Smooth muscle cell (in vitro differentiated cells): ENCODE data around the gene BMPR1B. TPM values are rescaled to one million over a fixed set of nuclear protein-coding genes. Genes with fewer than 3 reads are reported as not detected.

ENCODE experiments used
- DNase-seq: peaks from one replicate; lab custom pipeline; 2025; ENCODE audit not compliant: unreplicated experiment; lab: John Stamatoyannopoulos, UW
- H2AFZ ChIP-seq: fragments of 200-600 bp; sonication (generic); 2 replicates; pipeline ENCODE4 v1.6.0; 2016; ENCODE audit warnings: antibody characterized with exemption, low read depth, mild to moderate bottlenecking
- H3F3A ChIP-seq: fragments of 200-600 bp; sonication (generic); 2 replicates; pipeline ENCODE4 v1.6.0; 2017; ENCODE audit warnings: antibody characterized with exemption, low read depth
- H3K27ac ChIP-seq: fragments of 200-600 bp; sonication (generic); 2 replicates; pipeline ENCODE4 v1.5.1; 2016; ENCODE audit warnings: low read depth, mild to moderate bottlenecking
- H3K27me3 ChIP-seq: fragments of 200-600 bp; sonication (generic); 2 replicates; pipeline ENCODE4 v1.6.1; 2016; ENCODE audit warnings: low read depth, mild to moderate bottlenecking
- H3K36me3 ChIP-seq: fragments of 200-600 bp; sonication (generic); 2 replicates; pipeline ENCODE4 v1.5.1; 2016; ENCODE audit warnings: low read depth
- H3K4me1 ChIP-seq: fragments of 200-600 bp; sonication (generic); 2 replicates; pipeline ENCODE4 v1.5.1; 2016; ENCODE audit warnings: low read depth
- H3K4me2 ChIP-seq: fragments of 200-600 bp; sonication (generic); 2 replicates; pipeline ENCODE4 v1.6.0; 2016; ENCODE audit warnings: mild to moderate bottlenecking
- H3K4me3 ChIP-seq: fragments of 200-600 bp; sonication (generic); 2 replicates; pipeline ENCODE4 v1.5.1; 2016; ENCODE audit warnings: mild to moderate bottlenecking
- H3K79me2 ChIP-seq: fragments of 200-600 bp; sonication (generic); 2 replicates; pipeline ENCODE4 v1.6.0; 2016; ENCODE audit warnings: low read depth, mild to moderate bottlenecking
- H3K9ac ChIP-seq: fragments of 200-600 bp; sonication (generic); 2 replicates; pipeline ENCODE4 v1.6.0; 2016; ENCODE audit warnings: low read depth
- H3K9me3 ChIP-seq: fragments of 200-600 bp; sonication (generic); replicated peaks from 2 replicates; pipeline ENCODE4 v1.5.1; 2016; ENCODE audit warnings: low read depth
- H4K20me1 ChIP-seq: fragments of 200-600 bp; sonication (generic); 2 replicates; pipeline ENCODE4 v1.6.0; 2016; ENCODE audit warnings: low read depth
- WGBS: methylation state at CpG from one replicate; pipeline ENCODE4 v1.1.7; 2016; ENCODE audit warnings: low lambda C conversion rate; 5-methylcytosine and 5-hydroxymethylcytosine counted together
- polyA plus RNA-seq: library from polyadenylated mRNA; unstranded; fragments of >200 nt; fragmentation: Nextera tagmentation; extraction: Ambion mirVana; gene quantifications from 2 replicates; pipeline ENCODE4 v1.2.1, GENCODE V29; 2016
- total RNA-seq: library from RNA; depleted of rRNA; stranded (reverse); fragments of >200 nt; gene quantifications from 2 replicates; pipeline ENCODE4 v1.2.3, GENCODE V29; 2014
- TF ChIP-seq, protein P1 (sequence below): fragments of 200-600 bp; sonication (generic); IDR thresholded peaks from 2 replicates; pipeline ENCODE4 v1.5.1; 2017; ENCODE audit warnings: borderline replicate concordance, mild to moderate bottlenecking, antibody characterized with exemption; ENCODE audit not compliant: insufficient read depth, poor library complexity, severe bottlenecking

BMPR1B gene
- total and polyA plus RNA-seq, 2 experiments from 2014 or later = 0.03 to 1.2 TPM

DNA sequence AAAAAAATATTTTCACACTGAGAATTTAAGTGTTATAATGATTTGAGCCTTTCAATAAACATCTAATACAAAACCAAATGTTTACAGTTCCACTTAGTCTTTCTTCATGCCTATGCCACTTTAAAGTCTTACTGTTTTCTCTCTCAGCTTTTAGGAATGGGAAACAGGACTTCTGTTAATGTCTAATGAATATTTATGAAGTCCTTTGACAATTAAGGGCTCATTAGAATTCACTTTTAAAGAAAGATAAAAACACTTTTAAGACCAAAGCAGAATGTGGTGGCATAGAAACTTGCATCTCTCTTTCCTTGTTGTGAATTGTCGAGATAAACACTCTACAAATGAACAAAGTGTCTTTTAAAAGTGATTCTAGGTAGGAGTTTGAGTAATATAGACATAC, 315.9 kb downstream of the BMPR1B start:
- no peak for DNase-seq
- Histone ChIP-seq H4K20me1 (no peaks in the 10 kb centered on the region), H3K36me3 (no peaks in the 10 kb centered on the region), H3K27me3 (no peaks in the 10 kb centered on the region), H3K79me2 (no peaks in the 10 kb centered on the region), H3K9me3 (no peaks in the 10 kb centered on the region), H3K4me2 (no peak overlapping the region), H3K4me3 (no peak overlapping the region), H3K9ac (no peak overlapping the region), H3F3A (no peaks in the 10 kb centered on the region), H3K4me1 (peaks cover 8% of the 10 kb centered on the region), H3K27ac (no peak overlapping the region), H2AFZ (no peak overlapping the region)
- 94% methylated on average over 1 of the region's 1 CpG for WGBS
- TF ChIP-seq, protein P1, sequence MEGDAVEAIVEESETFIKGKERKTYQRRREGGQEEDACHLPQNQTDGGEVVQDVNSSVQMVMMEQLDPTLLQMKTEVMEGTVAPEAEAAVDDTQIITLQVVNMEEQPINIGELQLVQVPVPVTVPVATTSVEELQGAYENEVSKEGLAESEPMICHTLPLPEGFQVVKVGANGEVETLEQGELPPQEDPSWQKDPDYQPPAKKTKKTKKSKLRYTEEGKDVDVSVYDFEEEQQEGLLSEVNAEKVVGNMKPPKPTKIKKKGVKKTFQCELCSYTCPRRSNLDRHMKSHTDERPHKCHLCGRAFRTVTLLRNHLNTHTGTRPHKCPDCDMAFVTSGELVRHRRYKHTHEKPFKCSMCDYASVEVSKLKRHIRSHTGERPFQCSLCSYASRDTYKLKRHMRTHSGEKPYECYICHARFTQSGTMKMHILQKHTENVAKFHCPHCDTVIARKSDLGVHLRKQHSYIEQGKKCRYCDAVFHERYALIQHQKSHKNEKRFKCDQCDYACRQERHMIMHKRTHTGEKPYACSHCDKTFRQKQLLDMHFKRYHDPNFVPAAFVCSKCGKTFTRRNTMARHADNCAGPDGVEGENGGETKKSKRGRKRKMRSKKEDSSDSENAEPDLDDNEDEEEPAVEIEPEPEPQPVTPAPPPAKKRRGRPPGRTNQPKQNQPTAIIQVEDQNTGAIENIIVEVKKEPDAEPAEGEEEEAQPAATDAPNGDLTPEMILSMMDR = no peak

DNA sequence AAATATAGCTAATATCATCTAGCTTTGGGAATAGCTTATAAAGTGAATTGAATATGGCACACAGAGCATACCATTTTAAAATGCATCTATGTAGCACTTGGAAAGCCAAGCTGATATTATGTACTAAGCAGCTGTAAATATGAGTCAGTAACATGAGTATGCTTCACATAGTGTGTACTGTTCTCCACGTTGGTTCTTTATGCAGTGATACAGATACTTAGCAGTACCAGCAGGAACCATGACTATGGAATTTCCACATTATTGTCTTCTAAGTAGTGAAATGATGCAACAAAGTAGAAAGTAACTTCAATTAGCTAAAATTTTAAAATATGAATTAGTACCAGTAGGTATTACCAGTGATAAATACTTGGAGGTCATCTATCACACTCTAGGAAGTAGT, 320.1 kb downstream of the BMPR1B start:
- 19% methylated on average over 1 of the region's 1 CpG for WGBS
- H3K9me3 ChIP-seq = no peaks in the 10 kb centered on the region
- H3K4me1 ChIP-seq = peaks cover 8% of the 10 kb centered on the region
- H3K4me2 ChIP-seq = no peak overlapping the region
- TF ChIP-seq, protein P1 = no peak
- no peaks in the 10 kb centered on the region for H4K20me1 ChIP-seq
- no peak overlapping the region for H3K9ac ChIP-seq
- H3K79me2 ChIP-seq = no peaks in the 10 kb centered on the region
- no peaks in the 10 kb centered on the region for H3K36me3 ChIP-seq
- H3F3A ChIP-seq = no peaks in the 10 kb centered on the region
- no peak overlapping the region for H3K27ac ChIP-seq
- no peak overlapping the region for H2AFZ ChIP-seq
- H3K4me3 ChIP-seq = no peak overlapping the region
- DNase-seq = no peak
- H3K27me3 ChIP-seq = no peaks in the 10 kb centered on the region

DNA sequence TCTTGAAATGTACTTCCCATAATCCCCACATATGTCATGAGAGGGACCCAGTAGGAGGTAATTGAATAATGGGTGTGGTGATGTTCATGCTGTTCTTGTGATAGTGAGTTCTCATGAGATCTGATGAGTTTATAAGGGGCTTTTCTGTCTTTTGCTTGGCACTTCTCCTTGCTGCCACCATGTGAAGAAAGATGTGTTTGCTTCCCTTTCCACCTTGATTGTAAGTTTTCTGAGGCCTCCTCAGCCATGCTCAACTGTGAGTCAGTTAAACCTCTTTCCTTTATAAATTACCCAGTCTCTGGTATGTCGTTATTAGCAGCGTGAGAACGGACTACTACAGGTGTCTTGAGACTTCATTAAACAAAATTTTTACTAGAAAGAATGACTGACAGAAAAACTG, 323.2 kb downstream of the BMPR1B start:
- Histone ChIP-seq H3K4me1 (no peaks in the 10 kb centered on the region), H2AFZ (no peak overlapping the region), H3K4me3 (no peak overlapping the region), H3K27ac (no peak overlapping the region), H3K9me3 (no peaks in the 10 kb centered on the region), H3K9ac (no peak overlapping the region), H3K4me2 (no peak overlapping the region), H4K20me1 (no peaks in the 10 kb centered on the region), H3F3A (no peaks in the 10 kb centered on the region), H3K36me3 (no peaks in the 10 kb centered on the region), H3K27me3 (no peaks in the 10 kb centered on the region), H3K79me2 (no peaks in the 10 kb centered on the region)
- no peak for DNase-seq
- TF ChIP-seq, protein P1 = no peak
- 89% methylated on average over 3 of the region's 3 CpGs for WGBS

DNA sequence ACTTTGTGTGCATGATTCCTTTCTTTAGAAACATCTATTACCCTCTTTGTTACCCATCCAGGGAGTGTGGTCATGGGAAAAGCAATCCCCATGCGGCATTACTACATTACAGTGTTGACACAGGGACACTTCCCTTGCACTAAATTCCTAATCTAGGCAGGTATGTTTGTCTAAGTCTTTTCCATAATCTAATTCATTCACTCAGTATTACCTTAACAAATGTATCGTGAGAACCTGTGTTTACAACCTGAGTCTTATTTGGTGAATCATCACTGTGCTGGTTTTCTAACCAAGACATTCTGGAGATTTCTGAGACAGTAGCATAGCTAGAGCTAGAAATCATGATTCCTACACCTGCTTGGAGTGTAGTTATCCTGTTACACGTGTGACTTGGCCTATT, 326.8 kb downstream of the BMPR1B start:
- Histone ChIP-seq H3K4me3 (no peak overlapping the region), H3K9me3 (no peaks in the 10 kb centered on the region), H2AFZ (no peak overlapping the region), H3K4me2 (no peak overlapping the region), H3K9ac (no peak overlapping the region), H3F3A (no peaks in the 10 kb centered on the region), H3K4me1 (no peaks in the 10 kb centered on the region), H3K79me2 (no peaks in the 10 kb centered on the region), H3K27me3 (no peaks in the 10 kb centered on the region), H4K20me1 (no peaks in the 10 kb centered on the region), H3K27ac (no peak overlapping the region), H3K36me3 (no peaks in the 10 kb centered on the region)
- DNase-seq = no peak
- WGBS = 72% methylated on average over 3 of the region's 3 CpGs
- TF ChIP-seq, protein P1 = no peak
